GM23338 (cell line): Measurements from ENCODE around the gene CD2AP. TPM values are rescaled to one million over a fixed set of nuclear protein-coding genes. Genes with fewer than 3 reads are reported as not detected.

Source experiments
- ATAC-seq: fragments of 200-7000 bp; cut with Tn5 transposase; 3 replicates; pipeline ENCODE4 v1.9.1; 2020
- DNase-seq: peaks from one replicate; pipeline ENCODE4 v3.0.0-alpha.2; 2015; ENCODE audit warnings: low spot score
- H2AFZ ChIP-seq: fragments of 200-600 bp; sonication (generic); 2 replicates; pipeline ENCODE4 v1.8.0; 2016; ENCODE audit warnings: antibody characterized with exemption, mild to moderate bottlenecking, moderate library complexity
- H3F3A ChIP-seq: fragments of 200-600 bp; sonication (generic); replicated peaks from 2 replicates; pipeline ENCODE4 v1.8.0; 2017; ENCODE audit warnings: antibody characterized with exemption, mixed run types, low read depth
- H3K27ac ChIP-seq: fragments of 200-600 bp; sonication (generic); 2 replicates; pipeline ENCODE4 v1.6.1; 2016; ENCODE audit warnings: low read depth
- H3K27me3 ChIP-seq: fragments of 200-600 bp; sonication (generic); 2 replicates; pipeline ENCODE4 v1.8.0; 2016; ENCODE audit warnings: mild to moderate bottlenecking, mixed run types, moderate library complexity; ENCODE audit not compliant: insufficient read depth
- H3K36me3 ChIP-seq: fragments of 200-600 bp; sonication (generic); 2 replicates; pipeline ENCODE4 v1.8.0; 2016; ENCODE audit warnings: mild to moderate bottlenecking; ENCODE audit not compliant: insufficient read depth
- H3K4me1 ChIP-seq: fragments of 200-600 bp; sonication (generic); 2 replicates; pipeline ENCODE4 v1.8.0; 2016; ENCODE audit warnings: mild to moderate bottlenecking, moderate library complexity; ENCODE audit not compliant: insufficient read depth
- H3K4me2 ChIP-seq: fragments of 200-600 bp; sonication (generic); 2 replicates; pipeline ENCODE4 v1.7.1; 2017; ENCODE audit warnings: mixed run types
- H3K4me3 ChIP-seq: fragments of 200-600 bp; sonication (generic); 2 replicates; pipeline ENCODE4 v1.6.1; 2016; ENCODE audit warnings: mixed run types
- H3K79me2 ChIP-seq: fragments of 200-600 bp; sonication (generic); replicated peaks from 2 replicates; pipeline ENCODE4 v1.8.0; 2017; ENCODE audit warnings: mild to moderate bottlenecking; ENCODE audit not compliant: insufficient read depth
- H3K9me2 ChIP-seq: fragments of 200-600 bp; sonication (generic); 2 replicates; pipeline ENCODE4 v1.8.0; 2017; ENCODE audit not compliant: insufficient read depth
- H4K20me1 ChIP-seq: fragments of 200-600 bp; sonication (generic); replicated peaks from 2 replicates; pipeline ENCODE4 v1.8.0; 2017; ENCODE audit warnings: mild to moderate bottlenecking; ENCODE audit not compliant: insufficient read depth
- H3K27ac Mint-ChIP-seq: 2 replicates; pipeline ENCODE4 v1.8.0; 2020; ENCODE audit warnings: inconsistent platforms, mild to moderate bottlenecking, moderate library complexity, mixed read lengths
- H3K27me3 Mint-ChIP-seq: 3 replicates; pipeline ENCODE4 v1.8.0; 2022; ENCODE audit warnings: low read depth, mild to moderate bottlenecking, moderate library complexity, mixed read lengths, inconsistent platforms; ENCODE audit not compliant: insufficient read depth, poor library complexity
- H3K36me3 Mint-ChIP-seq: 3 replicates; pipeline ENCODE4 v1.8.0; 2021; ENCODE audit warnings: low read depth, mild to moderate bottlenecking, inconsistent platforms, moderate library complexity, mixed read lengths
- H3K4me1 Mint-ChIP-seq: 3 replicates; pipeline ENCODE4 v1.8.0; 2020; ENCODE audit warnings: mild to moderate bottlenecking, inconsistent platforms, mixed read lengths
- H3K4me3 Mint-ChIP-seq: 3 replicates; pipeline ENCODE4 v1.8.0; 2021; ENCODE audit warnings: moderate library complexity, mild to moderate bottlenecking, inconsistent platforms, mixed read lengths
- H3K9me3 Mint-ChIP-seq: 3 replicates; pipeline ENCODE4 v1.8.0; 2020; ENCODE audit warnings: moderate library complexity, mild to moderate bottlenecking, inconsistent platforms, mixed read lengths
- CREB1 ChIP-seq: fragments of 250-450 bp; sonication (Bioruptor Pico); IDR thresholded peaks from 2 replicates; pipeline ENCODE4 v1.5.0; 2020; ENCODE audit warnings: low read depth, mild to moderate bottlenecking, moderate library complexity
- ETS1 ChIP-seq: IDR thresholded peaks from 2 replicates; pipeline ENCODE4 v1.6.1; 2016; ENCODE audit warnings: antibody characterized with exemption
- EZH2 ChIP-seq: fragments of 200-600 bp; sonication (generic); IDR thresholded peaks from one replicate; pipeline ENCODE4 v1.8.0; 2017; ENCODE audit warnings: antibody characterized with exemption, mild to moderate bottlenecking, low read depth; ENCODE audit not compliant: unreplicated experiment
- JUNB ChIP-seq: IDR thresholded peaks from one replicate; pipeline ENCODE4 v1.6.1; 2016; ENCODE audit warnings: antibody characterized with exemption; ENCODE audit not compliant: unreplicated experiment
- POLR2AphosphoS5 ChIP-seq: IDR thresholded peaks from 2 replicates; pipeline ENCODE4 v1.6.1; 2016; ENCODE audit warnings: antibody characterized with exemption, low read depth
- ZNF114 ChIP-seq: fragments of 250-450 bp; sonication (Bioruptor Pico); IDR thresholded peaks from 2 replicates; pipeline ENCODE4 v1.5.0; 2020; ENCODE audit warnings: mild to moderate bottlenecking, moderate library complexity
- ZNF331 ChIP-seq: fragments of 250-450 bp; sonication (Bioruptor Pico); IDR thresholded peaks from 2 replicates; pipeline ENCODE4 v1.5.0; 2020; ENCODE audit warnings: low read depth, mild to moderate bottlenecking, moderate library complexity
- ZNF462 ChIP-seq: fragments of 250-450 bp; sonication (Bioruptor Pico); IDR thresholded peaks from 2 replicates; pipeline ENCODE4 v1.5.0; 2020; ENCODE audit warnings: mild to moderate bottlenecking, moderate library complexity
- polyA plus RNA-seq: library from polyadenylated mRNA; unstranded; fragments of >200 nt; fragmentation: Nextera tagmentation; extraction: Ambion mirVana; gene quantifications from 2 replicates; pipeline ENCODE4 v1.2.1, GENCODE V29; 2016
- total RNA-seq: library from RNA; depleted of rRNA; stranded (reverse); fragments of >200 nt; shearing (Covaris generic); gene quantifications from 2 replicates; pipeline ENCODE4 v1.2.3, GENCODE V29; 2014
- TF ChIP-seq, protein P1 (sequence below): IDR thresholded peaks from one replicate; pipeline ENCODE4 v1.6.1; 2018; ENCODE audit warnings: antibody characterized with exemption; ENCODE audit not compliant: unreplicated experiment

Gene CD2AP
- total and polyA plus RNA-seq, 2 experiments from 2014 or later: 38.0 to 93.2 TPM

DNA sequence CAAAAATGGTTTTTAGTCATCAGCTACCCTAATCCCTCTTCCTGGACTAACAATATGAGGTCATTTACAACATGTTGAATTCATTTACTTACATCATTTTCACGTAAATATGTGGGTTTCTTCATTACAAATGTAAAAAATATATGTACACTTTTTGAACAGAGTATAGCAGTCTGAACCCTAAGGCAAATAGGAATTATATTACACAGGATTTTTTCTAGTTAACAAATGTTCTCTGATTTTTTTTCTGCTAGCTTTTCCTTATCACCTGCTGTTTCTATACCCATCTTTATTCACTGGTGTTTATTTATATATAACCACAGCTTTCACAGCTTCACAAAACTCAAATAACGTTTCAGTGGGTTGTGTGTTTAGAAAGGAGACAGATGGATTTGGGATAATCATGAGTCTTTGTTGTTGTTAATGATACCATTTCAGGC is 21.0 kb upstream of the CD2AP start:
- H2AFZ ChIP-seq: no peak overlapping the region
- Mint-ChIP-seq H3K27ac (no peak overlapping the region), H3K9me3 (no peaks in the 10 kb centered on the region), H3K27me3 (no peaks in the 10 kb centered on the region), H3K4me1 (no peaks in the 10 kb centered on the region; the same call in 2 of the 3 replicates), H3K4me3 (no peak overlapping the region), H3K36me3 (no peaks in the 10 kb centered on the region)
- H3K4me2 ChIP-seq: no peak overlapping the region
- H4K20me1 ChIP-seq: no peaks in the 10 kb centered on the region
- no peaks in the 10 kb centered on the region for H3K79me2 ChIP-seq
- H3K27me3 ChIP-seq: no peaks in the 10 kb centered on the region
- H3F3A ChIP-seq: no peaks in the 10 kb centered on the region
- TF ChIP-seq ETS1 (no peak), CREB1 (CRISPR knock-in tag) (no peak), ZNF462 (CRISPR knock-in tag) (no peak), ZNF331 (no peak), EZH2 (no peak), POLR2AphosphoS5 (no peak), ZNF114 (CRISPR knock-in tag) (no peak), JUNB (no peak)
- TF ChIP-seq, protein P1, sequence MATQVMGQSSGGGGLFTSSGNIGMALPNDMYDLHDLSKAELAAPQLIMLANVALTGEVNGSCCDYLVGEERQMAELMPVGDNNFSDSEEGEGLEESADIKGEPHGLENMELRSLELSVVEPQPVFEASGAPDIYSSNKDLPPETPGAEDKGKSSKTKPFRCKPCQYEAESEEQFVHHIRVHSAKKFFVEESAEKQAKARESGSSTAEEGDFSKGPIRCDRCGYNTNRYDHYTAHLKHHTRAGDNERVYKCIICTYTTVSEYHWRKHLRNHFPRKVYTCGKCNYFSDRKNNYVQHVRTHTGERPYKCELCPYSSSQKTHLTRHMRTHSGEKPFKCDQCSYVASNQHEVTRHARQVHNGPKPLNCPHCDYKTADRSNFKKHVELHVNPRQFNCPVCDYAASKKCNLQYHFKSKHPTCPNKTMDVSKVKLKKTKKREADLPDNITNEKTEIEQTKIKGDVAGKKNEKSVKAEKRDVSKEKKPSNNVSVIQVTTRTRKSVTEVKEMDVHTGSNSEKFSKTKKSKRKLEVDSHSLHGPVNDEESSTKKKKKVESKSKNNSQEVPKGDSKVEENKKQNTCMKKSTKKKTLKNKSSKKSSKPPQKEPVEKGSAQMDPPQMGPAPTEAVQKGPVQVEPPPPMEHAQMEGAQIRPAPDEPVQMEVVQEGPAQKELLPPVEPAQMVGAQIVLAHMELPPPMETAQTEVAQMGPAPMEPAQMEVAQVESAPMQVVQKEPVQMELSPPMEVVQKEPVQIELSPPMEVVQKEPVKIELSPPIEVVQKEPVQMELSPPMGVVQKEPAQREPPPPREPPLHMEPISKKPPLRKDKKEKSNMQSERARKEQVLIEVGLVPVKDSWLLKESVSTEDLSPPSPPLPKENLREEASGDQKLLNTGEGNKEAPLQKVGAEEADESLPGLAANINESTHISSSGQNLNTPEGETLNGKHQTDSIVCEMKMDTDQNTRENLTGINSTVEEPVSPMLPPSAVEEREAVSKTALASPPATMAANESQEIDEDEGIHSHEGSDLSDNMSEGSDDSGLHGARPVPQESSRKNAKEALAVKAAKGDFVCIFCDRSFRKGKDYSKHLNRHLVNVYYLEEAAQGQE: no peak
- H3K36me3 ChIP-seq: no peaks in the 10 kb centered on the region
- ATAC-seq (no peak), DNase-seq (no peak)
- no peaks in the 10 kb centered on the region for H3K9me2 ChIP-seq
- H3K4me3 ChIP-seq: no peak overlapping the region
- H3K27ac ChIP-seq: no peak overlapping the region
- H3K4me1 ChIP-seq: no peaks in the 10 kb centered on the region
